ENCODE measurements around the gene HCN2.
A peak's percentile ranks its signal among the peaks of the same experiment; 100 is the strongest.

The HCN2 gene

GRCh38 chr19:572140-572742 lies 17.4 kb upstream of the HCN2 start, which contains the start of gene BSG (continued):
- TF ChIP-seq FEZF1 (tag by site-specific recombination; IDR thresholded peaks at IDR 0.05) (no peak), ZNF701 (tag by site-specific recombination; IDR thresholded peaks at IDR 0.05) (no peak), ZBTB20 (tag by site-specific recombination; IDR thresholded peaks at IDR 0.05) (peak; percentile 64; the same call in 1 of the 2 replicates), PATZ1 (tag by site-specific recombination; IDR thresholded peaks at IDR 0.05) (peak; percentile 31; the same call in 1 of the 2 replicates), ZNF398 (tag by site-specific recombination; IDR thresholded peaks at IDR 0.05) (0 out of 2 replicates have a peak, but pooled peaks have one; percentile 17), ZNF521 (tag by site-specific recombination; IDR thresholded peaks at IDR 0.05) (no peak), ZNF138 (tag by site-specific recombination; IDR thresholded peaks at IDR 0.05; ENCODE audit: borderline replicate concordance) (no peak), SP2 (tag by site-specific recombination; IDR thresholded peaks at IDR 0.05) (peak; percentile 32; the same call in 1 of the 2 replicates), ZBTB11 (tag by site-specific recombination; conservative IDR thresholded peaks at IDR 0.05; ENCODE audit: low read depth) (peak; percentile 22; the same call in 1 of the 2 replicates), BCL6B (tag by site-specific recombination; IDR thresholded peaks at IDR 0.05) (no peak), ZNF645 (tag by site-specific recombination; IDR thresholded peaks at IDR 0.05) (no peak), ZNF518A (tag by site-specific recombination; conservative IDR thresholded peaks at IDR 0.05; ENCODE audit: low read depth) (no peak), ZNF121 (tag by site-specific recombination; IDR thresholded peaks at IDR 0.05) (no peak), ZNF785 (tag by site-specific recombination; IDR thresholded peaks at IDR 0.05) (no peak), ZNF248 (tag by site-specific recombination; IDR thresholded peaks at IDR 0.05) (no peak), ZNF404 (tag by site-specific recombination; IDR thresholded peaks at IDR 0.05) (no peak), ZSCAN16 (tag by site-specific recombination; IDR thresholded peaks at IDR 0.05) (no peak), ZBTB1 (tag by site-specific recombination; IDR thresholded peaks at IDR 0.05) (no peak), YY1 (tag by site-specific recombination; IDR thresholded peaks at IDR 0.05) (peak; percentile 60), ZNF426 (tag by site-specific recombination; IDR thresholded peaks at IDR 0.05) (no peak), ZNF510 (tag by site-specific recombination; IDR thresholded peaks at IDR 0.05; ENCODE audit: insufficient replicate concordance) (no peak)
